HG03025 (cell line): Measurements from ENCODE around the gene RASSF8.

ENCODE experiments used
- ATAC-seq: cut with Tn5 transposase; IDR thresholded peaks from one replicate; pipeline ENCODE4 v1.9.1; 2021; ENCODE audit warnings: mild to moderate bottlenecking, moderate library complexity; ENCODE audit not compliant: unreplicated experiment, low FRiP score

Gene RASSF8

DNA sequence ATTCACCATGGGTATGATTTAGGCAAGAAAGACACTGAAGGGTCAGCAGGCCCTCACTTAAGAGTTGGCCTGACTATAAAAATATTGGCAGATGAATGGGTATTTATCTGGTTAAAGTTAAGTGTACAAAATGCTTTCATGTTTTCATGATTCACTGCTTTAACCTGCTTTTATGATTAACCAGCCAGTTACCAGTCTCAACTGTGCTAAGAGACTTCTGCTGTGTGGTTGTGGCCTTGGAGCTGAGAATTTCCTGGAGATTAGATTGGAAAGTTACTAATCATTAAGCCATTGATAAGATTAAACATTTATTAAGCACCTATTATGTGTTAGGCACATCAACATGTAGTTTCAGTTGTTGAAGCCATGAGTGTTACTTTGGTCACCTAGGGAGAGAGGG lies 68.9 kb downstream of the RASSF8 start:
- ATAC-seq = no peak

DNA sequence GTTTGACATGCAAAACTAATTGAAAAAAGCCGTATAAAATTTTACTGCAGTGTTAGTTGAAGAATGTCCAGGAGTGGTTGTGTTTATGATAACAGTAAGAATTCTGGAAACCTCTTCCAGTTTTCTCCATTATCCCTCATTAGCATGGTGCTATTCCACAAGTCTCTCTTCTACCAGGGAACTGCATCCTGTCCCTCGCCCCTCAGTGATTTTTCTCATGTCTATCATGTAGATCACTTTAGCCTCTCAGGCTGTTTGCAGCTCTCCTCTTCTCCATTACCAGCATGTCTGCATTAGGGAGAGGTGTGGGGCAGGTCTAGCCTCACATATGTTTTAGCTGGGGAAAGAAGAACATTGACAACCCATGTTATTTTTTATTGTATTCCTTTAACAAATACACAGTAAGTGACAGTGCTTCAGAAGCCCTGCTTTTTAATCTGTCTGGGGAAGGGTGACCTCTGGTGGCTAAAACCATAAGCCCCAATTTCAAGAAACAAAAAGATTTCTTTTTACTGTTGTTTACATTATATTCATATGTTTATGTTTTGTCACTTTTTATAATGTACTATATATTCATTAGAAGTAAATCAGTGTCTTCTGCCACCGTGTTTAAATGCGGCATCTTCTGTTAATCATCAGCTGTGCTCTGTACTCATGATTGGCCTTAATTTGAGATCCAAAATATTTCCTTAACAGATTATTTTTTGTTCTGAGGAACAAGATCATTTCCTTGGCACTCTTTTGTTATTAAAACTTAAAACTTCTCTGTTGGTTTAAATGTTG lies 70.7 kb downstream of the RASSF8 start:
- ATAC-seq = no peak

DNA sequence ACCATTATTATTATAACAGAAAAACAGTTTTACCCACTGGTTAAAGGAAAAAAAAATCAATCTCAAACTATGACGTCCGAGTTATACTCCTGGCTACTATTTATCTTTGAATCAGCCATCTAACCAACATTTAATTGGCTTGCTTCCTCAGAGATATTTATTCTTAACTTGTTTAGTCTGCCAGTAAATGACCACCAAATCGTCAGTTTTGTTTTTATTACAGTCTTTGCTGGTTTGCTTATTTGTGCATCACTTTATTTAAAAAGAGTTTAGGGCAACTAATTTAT lies 71.2 kb downstream of the RASSF8 start:
- no peak for ATAC-seq

DNA sequence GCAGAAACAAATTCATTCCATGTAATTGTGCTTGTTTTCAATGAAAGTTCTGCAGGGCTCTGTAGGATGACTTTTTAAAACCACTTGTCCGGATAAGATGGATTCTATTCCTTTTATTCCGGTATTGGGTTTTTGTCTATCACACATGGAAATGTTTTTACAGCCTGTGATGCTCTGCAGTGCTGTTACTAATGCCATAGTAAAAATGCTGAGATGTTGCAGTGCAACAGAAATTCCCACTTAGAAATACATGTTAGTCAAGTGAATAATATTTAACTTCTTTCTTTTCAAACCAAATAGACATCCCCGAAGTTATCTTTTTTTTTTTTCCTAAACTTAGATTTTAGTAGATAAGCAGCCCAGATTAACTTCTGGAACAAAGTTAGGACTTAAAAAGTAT lies 71.9 kb downstream of the RASSF8 start:
- ATAC-seq = no peak

DNA sequence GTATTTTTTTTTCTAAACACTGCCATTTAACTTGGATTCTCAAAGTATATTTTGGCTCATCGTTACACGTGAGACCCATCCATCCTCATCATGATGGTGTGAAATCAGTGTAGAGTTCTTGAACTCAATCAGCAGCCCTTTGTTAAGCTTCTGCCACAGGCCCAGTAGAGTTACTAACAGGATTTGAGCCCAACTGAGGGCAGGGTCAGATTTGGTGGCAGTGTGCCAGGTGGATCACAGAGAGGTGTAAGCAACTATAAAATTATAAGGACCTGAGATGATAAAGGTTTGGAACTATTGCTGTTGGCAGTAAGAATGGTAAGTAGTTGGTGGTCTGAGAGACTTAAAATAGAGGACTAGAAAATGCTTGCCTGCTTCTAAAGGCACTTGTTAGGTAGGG lies 72.8 kb downstream of the RASSF8 start:
- no peak for ATAC-seq

DNA sequence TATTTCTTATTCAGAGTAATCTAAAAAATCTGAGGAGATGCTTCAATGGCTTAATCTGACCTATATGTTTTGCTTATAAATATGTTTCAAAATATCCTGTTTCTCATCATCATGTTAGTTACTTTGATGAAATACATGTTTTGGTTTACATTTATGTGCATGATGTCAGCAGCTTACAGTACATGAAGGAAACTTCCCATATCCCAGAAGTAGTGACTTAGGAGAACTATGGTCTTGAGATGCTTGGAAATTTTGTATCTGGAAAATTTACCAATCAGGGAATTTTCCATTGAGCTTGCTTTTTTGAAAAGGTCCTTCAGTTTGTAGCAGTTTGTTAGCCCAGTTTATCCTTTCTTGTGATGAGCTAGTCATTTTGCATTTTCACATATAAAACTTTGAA lies 73.3 kb downstream of the RASSF8 start:
- no peak for ATAC-seq

DNA sequence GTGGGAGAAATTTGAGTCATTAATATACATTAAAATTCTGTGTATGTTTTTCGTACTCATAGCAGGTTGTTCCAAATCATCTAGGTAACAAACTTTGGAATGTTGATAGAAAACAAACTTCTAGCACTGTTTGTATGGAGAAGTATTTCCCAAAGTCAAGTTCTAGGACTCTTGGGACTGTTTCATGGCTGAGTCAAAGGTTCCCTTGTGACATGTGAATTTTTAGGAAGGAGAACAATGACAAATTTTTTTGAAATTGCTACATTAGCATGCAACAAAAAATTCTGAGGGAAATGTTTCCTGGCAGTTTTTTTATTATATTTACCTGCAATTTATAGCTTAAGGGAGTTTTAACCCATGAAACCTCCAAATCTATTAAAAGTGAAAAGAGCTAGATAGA lies 73.8 kb downstream of the RASSF8 start:
- ATAC-seq = no peak

DNA sequence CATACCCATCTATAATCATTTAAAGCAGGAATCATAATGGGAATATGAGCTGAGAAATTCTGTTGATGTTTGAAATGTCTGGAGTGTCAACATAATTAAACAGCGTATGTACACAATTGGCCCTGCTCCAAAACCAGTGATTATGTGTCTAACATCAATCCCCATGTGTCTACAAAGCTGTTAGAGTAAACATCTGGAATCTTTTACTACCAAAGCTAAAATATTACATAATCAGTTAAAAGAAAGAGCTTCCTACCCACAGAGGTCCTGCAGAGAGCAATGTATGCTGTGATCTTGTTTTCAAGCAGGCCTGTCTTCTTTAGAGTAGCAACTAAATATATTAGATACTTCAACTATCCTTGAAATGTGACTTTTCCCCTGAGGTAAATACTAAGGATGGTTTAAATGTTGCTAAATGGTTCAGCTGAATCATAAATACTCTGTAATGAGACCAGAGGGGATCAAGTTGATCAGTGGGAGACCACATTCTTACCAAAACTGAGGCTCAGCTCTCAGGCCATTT lies 74.3 kb downstream of the RASSF8 start:
- ATAC-seq = no peak

DNA sequence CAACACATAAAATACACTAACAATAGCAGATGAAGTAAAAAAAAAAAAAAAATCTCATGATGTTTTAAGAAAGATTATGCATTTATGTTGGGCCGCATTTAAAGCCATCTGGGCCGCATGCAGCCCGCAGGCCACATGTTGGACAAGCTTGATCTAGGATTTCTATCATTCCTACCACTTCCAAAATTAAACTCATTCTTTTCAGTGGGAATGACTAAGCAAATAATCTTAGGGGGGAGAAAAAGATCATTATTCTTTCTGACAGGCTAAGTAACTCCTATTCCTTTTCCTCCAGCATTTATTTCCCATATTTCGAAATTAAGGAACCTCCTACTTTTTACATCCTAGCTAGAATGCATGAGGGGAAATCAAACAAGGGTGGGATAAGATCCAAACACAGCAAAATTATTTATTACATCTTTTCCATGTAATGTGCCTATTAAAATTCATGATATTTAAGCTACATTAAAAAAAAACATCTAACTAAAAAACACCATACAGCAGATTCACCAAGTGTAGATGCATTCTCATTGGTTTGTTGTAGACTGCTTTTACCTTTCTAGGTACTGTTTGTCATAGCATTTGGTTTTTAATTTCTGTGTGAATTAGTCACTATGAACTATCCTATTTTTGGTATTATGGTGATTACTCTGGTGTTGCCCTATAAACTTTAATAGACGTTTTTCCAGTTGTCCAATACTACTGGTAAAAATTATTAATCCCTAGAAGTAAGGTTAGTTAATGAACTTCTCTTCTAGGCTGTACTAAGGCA lies 76.1 kb downstream of the RASSF8 start:
- no peak for ATAC-seq

DNA sequence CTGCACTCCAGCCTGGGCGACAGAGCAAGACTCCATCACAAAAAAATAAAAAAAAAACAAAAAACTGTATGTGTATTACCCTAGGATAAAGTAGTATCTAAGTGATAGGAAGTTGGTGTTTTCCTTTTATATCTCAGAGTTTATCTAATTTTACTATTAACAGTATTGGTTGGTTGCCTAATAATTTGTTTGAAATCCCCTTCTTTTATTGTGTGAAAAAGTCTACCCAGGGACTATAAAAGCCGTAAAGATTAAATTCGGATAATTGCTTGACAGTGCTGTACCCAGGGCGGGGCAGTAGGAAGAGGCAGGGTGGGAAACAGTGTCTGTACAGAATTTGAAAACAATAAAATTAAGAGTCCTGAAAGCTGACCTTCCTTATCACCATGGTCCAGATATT lies 78.4 kb downstream of the RASSF8 start:
- ATAC-seq = no peak

DNA sequence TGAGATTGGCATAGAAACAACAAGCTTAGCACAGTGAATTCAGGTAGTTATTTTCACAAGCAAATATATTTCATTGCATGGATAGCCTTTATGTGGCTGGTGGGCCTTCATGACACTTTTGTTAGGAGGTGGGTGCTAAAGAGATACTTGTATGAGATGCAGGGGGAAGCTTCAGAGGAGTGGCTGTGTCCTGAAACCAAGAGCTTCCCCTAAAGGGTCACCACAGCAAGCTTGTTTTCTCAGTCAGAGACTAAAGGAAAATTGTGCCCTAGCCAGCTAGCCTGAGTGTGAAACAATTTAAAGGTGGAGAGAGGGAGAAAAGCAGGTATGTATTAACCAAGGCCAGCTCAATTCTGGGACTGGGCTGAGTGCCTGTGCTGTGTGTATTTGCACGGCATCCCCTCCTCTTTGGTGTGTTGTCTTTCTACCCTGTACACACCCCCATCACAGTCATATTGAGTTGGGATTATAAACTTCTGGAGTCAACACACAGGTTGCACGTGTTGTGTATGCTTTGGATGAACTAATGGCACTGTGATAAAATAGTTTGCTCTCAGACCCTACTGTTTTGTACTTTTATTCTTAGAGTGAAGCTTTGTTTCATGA lies 79.2 kb downstream of the RASSF8 start:
- ATAC-seq = no peak

DNA sequence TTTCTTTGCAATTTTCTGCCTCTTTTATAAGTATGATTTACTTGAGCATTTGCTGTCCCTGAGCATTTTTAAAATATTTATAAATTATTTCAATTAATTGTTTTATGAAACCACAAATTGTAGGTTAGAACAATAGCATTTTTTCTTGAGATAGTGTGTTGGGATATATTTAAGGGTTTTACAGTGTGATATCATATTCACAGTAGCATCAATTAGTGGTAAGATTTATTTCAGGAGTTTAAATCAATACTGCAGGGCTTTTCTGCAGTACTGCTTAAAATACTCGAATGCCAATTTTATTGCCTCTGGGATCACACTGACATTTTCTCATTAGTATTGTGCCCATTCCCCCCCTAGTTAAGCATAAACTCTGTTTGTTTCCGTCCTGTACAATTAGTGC lies 84.2 kb downstream of the RASSF8 start:
- ATAC-seq = no peak

DNA sequence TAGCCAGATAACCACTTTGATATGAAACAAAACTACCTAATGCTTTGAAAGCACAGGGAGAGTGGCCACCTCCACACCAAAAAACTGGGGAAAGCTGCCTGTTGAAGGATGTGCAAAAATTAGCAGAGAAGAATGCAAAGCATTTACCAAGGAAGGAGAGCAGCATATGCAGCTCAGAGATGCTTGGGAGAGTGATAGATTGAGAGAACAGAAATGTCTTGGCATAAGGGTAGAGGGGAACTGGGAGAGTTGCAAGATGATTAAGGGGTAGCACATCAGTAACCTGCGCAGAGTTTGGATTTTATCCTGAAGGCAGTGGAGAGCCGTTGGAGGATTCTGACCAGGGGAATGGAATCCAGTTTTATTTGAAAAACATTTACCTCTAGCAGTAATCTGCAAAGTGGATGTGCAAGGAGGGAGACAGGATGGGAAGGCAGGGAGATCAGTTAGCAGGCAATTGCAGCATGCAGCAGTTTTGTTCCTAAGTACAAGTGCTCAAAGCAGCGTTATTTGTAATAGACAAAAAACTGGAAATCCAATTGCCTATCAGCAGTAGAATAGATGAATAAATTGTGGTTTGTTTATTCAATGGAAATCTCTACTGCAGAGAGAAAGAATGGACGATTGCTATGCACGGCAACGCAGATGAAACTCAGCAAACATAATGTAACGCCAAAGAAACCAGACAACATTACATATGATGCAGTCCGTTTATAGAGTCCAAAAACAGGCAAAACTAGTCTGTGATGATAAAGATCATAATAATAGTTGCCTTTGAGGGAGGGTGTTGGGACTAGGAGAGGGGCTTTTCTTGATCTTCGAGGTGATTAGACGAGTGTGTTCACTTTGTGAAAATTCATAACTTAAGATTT lies 84.9 kb downstream of the RASSF8 start:
- no peak for ATAC-seq

DNA sequence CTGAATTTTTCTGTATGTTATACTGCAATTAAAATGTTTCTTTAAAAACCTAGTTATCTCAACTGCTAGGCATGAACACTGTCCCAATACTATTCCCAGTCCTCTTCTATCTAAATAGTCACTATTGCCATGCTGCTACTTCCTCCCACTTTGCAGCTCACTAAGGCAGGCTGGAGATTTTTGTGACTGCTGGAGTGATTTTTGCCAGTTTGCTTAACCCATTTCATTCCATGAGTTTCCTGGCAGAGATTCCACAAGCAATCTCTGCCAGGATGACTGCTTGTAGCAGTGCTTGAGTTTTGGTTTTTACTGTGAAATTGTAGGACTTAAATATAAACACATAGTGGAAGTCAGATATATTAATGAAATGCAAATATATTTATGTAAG lies 85.5 kb downstream of the RASSF8 start:
- ATAC-seq = no peak

DNA sequence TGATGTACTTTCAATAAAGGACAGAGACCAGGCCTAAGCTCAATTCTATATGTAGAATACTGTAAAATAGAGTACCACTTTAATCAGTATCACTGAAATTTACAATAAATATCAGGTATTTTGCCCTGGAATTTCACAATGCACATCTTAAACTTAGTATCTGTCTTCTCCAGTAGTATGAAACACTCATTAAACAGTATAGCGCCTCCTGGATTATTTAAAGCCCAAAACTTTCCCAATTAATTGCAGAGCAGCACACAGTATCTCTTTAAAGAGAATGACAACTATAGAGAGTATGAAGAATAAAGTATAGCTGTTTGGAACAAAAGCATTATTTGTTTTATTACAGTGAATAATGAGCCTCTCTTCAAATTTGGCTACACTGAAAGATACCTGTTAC lies 86.1 kb downstream of the RASSF8 start:
- no peak for ATAC-seq

DNA sequence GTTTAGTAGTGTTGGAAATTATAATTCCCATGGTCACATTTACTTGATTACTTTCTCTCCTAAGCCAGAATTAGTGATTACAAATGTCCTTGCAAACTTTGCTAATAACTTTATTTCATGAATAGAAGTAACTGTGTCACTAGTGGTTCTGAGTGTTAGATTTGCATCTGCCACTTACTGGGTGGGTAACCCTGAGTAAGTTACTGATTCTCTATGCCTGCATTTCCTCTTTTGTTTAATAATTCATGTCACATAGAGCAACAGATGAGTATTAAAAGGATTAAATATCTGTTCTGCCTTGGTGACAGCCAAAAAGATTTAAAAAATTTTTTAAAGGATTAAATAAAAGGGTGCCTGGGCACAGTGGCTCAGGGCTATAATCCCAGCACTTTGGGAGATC lies 87.7 kb downstream of the RASSF8 start:
- no peak for ATAC-seq

DNA sequence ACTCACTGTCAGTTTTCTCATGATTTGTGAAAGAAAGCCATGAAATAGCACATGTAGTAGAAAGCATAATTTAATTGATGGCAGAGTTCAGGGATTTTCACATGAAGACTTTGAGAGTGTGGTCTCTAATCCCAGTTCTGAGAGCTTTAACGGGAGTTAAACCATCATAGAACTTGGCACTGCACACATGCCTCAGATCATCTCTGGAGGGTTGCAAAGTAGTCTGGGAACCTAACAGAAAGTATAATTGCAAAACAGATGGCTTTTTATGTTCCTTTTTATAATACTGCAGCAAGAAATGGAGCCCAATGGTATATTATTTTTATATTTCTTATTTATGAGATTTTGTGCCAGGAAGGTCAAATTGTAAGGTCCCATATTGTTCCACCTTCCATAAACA lies 88.4 kb downstream of the RASSF8 start:
- ATAC-seq = no peak

DNA sequence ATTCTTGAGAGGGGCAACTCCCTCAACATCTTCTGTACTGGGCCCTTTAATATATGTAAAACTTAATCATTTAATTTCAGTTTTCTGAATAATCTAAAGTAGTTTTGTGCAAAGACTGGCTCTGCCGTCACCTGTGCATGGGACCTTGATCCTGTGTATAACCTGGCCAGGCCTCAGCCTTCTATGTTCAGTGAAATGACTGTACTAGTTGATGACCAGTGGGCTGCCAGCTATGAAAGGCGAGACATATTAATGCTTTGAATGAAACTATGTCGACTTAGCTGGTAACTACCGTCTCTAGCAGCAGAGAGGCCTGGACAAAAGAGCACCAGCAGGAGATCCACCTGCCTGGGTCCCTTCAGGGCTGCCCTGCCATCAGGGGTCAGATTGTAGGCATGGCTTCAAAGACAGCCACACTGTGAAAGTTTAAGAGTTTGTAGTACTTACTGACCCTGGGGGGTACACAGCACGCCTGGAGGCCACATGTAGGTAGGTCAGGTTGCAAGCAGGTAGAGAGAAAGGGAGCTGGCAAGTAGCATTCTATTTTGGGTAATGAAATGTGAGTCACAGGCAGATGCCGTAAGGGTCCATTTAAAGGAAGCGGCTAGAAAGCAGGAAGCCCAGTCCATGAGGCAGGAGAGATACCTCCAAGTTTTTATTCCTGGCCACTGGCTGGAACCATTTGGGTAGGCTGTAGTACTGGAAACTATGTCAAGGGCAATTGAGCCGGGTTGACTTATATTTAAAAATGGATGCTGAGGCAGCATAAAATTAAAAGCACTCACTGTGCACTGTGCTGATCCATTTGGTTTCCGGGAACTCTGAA lies 89.1 kb downstream of the RASSF8 start:
- ATAC-seq = no peak

DNA sequence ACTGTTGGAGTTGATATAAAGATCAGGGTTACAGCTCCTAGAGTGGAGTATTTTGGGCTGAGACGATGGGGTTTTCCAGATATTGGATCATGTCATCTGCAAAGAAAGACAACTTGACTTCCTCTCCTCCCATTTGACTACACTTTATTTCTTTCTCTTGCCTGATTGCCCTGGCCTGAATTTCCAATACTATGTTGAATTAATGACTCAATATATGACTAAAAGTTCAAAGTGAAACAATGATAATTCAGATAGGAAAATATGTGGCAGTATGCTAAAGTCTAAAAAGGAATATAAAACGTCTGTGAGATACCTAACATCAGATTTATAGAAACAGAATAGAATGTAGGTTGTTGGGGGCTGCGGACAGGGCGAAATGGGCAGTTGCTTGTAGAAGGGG lies 94.2 kb downstream of the RASSF8 start:
- no peak for ATAC-seq

DNA sequence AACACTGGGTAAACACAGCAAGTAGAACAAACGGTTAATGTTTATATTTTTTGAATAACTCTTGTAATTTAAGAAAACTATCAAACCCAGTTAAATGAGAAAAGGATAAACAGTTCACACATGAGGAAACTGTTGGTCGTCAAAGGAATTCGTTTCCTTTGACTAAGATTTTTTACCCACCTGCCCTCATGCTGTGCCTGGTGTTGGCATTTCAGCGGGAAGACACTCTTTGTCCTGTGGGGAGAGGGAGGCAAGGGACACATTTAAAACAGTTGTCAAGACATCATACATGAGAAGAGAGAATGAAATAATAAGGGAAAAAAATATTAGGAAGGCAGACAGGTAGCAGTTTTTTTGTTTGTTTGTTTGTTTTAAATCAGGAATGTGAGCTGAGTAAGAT lies 95.9 kb downstream of the RASSF8 start:
- no peak for ATAC-seq
